HEK293 (cell line): ENCODE results near the gene ME3.

Experiments used
- CTCF ChIA-PET: fragments of 350-600 bp; formaldehyde crosslinking; extraction: SDS; loops from one replicate; lab custom pipeline; 2021; ENCODE audit warnings: antibody characterized with exemption; lab: Yijun Ruan, JAX
- POLR2A ChIA-PET: fragments of 300-600 bp; formaldehyde crosslinking; extraction: SDS; loops from one replicate; lab custom pipeline; 2020; ENCODE audit warnings: antibody characterized with exemption, inconsistent platforms; lab: Yijun Ruan, JAX
- H3K27ac ChIP-seq: fragments of 200-500 bp; sonication (Bioruptor generic); 2 replicates; pipeline ENCODE4 v1.5.1; 2014; ENCODE audit warnings: low read depth, low read length, control low read depth, inconsistent platforms; ENCODE audit errors: extremely low read depth
- H3K36me3 ChIP-seq, 2 experiments: fragments of 200-500 bp in 1 of 2; sonication (Bioruptor generic) in 1 of 2; 1 replicate in 1 of 2; 2 replicates in 1 of 2; pipeline ENCODE4 v1.5.1; 2014 to 2017; ENCODE audit warnings: inconsistent platforms in 2 of 2, low read length in 2 of 2; ENCODE audit not compliant: control insufficient read depth in 2 of 2, insufficient read depth in 1 of 2
- H3K4me1 ChIP-seq: fragments of 200-500 bp; sonication (Bioruptor generic); 2 replicates; pipeline ENCODE4 v1.5.1; 2014; ENCODE audit warnings: mild to moderate bottlenecking, low read length, inconsistent platforms; ENCODE audit not compliant: control insufficient read depth, insufficient read depth
- H3K4me3 ChIP-seq: 2 replicates; pipeline ENCODE4 v1.5.1; 2011; ENCODE audit warnings: low read depth, mild to moderate bottlenecking, control low read depth, low read length, moderate library complexity
- H3K9me3 ChIP-seq: fragments of 200-500 bp; sonication (Bioruptor generic); 2 replicates; pipeline ENCODE4 v1.5.1; 2014; ENCODE audit warnings: low read depth, low read length, inconsistent platforms; ENCODE audit not compliant: control insufficient read depth, insufficient read depth
- OVOL3 ChIP-seq: fragments of 450-650 bp; formaldehyde crosslinking; IDR thresholded peaks from 2 replicates; pipeline ENCODE4 v1.5.1; 2016; ENCODE audit warnings: missing biosample characterization, missing genetic modification characterization
- REPIN1 ChIP-seq: fragments of 450-650 bp; formaldehyde crosslinking; IDR thresholded peaks from 2 replicates; pipeline ENCODE4 v1.5.1; 2017; ENCODE audit warnings: missing biosample characterization, missing genetic modification characterization, low read depth
- ZNF155 ChIP-seq: fragments of 450-650 bp; formaldehyde crosslinking; IDR thresholded peaks from 2 replicates; pipeline ENCODE4 v1.5.1; 2016; ENCODE audit warnings: missing biosample characterization, missing genetic modification characterization
- ZNF19 ChIP-seq: fragments of 450-650 bp; formaldehyde crosslinking; IDR thresholded peaks from 2 replicates; pipeline ENCODE4; 2016; ENCODE audit warnings: missing biosample characterization, missing genetic modification characterization, low read depth
- ZNF223 ChIP-seq: fragments of 450-650 bp; formaldehyde crosslinking; IDR thresholded peaks from 2 replicates; pipeline ENCODE4 v1.5.1; 2016; ENCODE audit warnings: missing biosample characterization, missing genetic modification characterization
- ZNF426 ChIP-seq: fragments of 450-650 bp; formaldehyde crosslinking; IDR thresholded peaks from 2 replicates; pipeline ENCODE4 v1.5.1; 2017; ENCODE audit warnings: missing biosample characterization, missing genetic modification characterization, mild to moderate bottlenecking, inconsistent platforms, moderate library complexity
- ZNF585B ChIP-seq: fragments of 450-650 bp; formaldehyde crosslinking; IDR thresholded peaks from 2 replicates; pipeline ENCODE4 v1.5.1; 2016; ENCODE audit warnings: missing biosample characterization, missing genetic modification characterization
- ZNF600 ChIP-seq: fragments of 450-650 bp; formaldehyde crosslinking; IDR thresholded peaks from 2 replicates; pipeline ENCODE4 v1.5.1; 2016; ENCODE audit warnings: missing biosample characterization, missing genetic modification characterization
- ZNF670 ChIP-seq: fragments of 450-650 bp; formaldehyde crosslinking; IDR thresholded peaks from 2 replicates; pipeline ENCODE4 v1.5.1; 2016; ENCODE audit warnings: missing biosample characterization, missing genetic modification characterization, low read depth
- ZNF677 ChIP-seq: fragments of 450-650 bp; IDR thresholded peaks from 2 replicates; pipeline ENCODE4 v1.5.0; 2018; ENCODE audit warnings: missing biosample characterization, mild to moderate bottlenecking, missing genetic modification characterization, moderate library complexity
- ZSCAN23 ChIP-seq: fragments of 450-650 bp; formaldehyde crosslinking; IDR thresholded peaks from 2 replicates; pipeline ENCODE4 v1.5.1; 2016; ENCODE audit warnings: missing biosample characterization, missing genetic modification characterization
- TF ChIP-seq, protein P1 (sequence below): fragments of 450-650 bp; formaldehyde crosslinking; IDR thresholded peaks from 2 replicates; pipeline ENCODE4 v1.5.1; 2016; ENCODE audit warnings: missing biosample characterization, missing genetic modification characterization
- TF ChIP-seq, protein P2 (sequence below): IDR thresholded peaks from 2 replicates; pipeline ENCODE4 v1.6.1; 2011; ENCODE audit warnings: mild to moderate bottlenecking, low read depth, low read length, borderline replicate concordance
- TF ChIP-seq, protein P3 (sequence below): fragments of 450-650 bp; formaldehyde crosslinking; IDR thresholded peaks from 2 replicates; pipeline ENCODE4 v1.5.1; 2016; ENCODE audit warnings: missing biosample characterization, missing genetic modification characterization
- TF ChIP-seq, protein P4 (sequence below): fragments of 450-650 bp; formaldehyde crosslinking; IDR thresholded peaks from 2 replicates; pipeline ENCODE4 v1.5.1; 2016; ENCODE audit warnings: missing biosample characterization, missing genetic modification characterization

The ME3 gene

DNA sequence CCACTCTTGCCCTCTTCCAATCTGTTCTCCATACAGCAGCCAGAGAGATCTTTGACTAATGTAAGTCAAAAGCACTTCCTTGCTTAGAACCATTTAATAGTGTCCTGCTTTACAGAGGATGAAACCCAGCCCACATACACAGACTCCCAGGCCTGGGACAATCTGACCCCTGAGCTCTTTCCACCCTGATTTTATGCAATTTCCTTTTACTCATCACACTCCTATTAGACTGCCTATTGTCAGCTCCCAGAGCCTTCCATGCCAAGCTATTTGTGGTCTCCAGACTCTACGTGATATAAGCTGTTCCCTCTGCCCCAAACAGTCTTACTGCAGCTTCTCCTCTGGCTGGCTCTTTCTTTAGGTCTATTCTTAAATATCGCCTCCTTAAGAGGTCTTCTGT lies 28.1 kb downstream of the ME3 start:
- Histone ChIP-seq H3K27ac (no peak overlapping the region), H3K36me3 (no peaks in the 10 kb centered on the region), H3K4me3 (no peak overlapping the region), H3K9me3 (no peaks in the 10 kb centered on the region), H3K4me1 (no peaks in the 10 kb centered on the region)
- TF ChIP-seq ZNF155: no peak
- TF ChIP-seq ZNF600: no peak
- TF ChIP-seq, protein P1, sequence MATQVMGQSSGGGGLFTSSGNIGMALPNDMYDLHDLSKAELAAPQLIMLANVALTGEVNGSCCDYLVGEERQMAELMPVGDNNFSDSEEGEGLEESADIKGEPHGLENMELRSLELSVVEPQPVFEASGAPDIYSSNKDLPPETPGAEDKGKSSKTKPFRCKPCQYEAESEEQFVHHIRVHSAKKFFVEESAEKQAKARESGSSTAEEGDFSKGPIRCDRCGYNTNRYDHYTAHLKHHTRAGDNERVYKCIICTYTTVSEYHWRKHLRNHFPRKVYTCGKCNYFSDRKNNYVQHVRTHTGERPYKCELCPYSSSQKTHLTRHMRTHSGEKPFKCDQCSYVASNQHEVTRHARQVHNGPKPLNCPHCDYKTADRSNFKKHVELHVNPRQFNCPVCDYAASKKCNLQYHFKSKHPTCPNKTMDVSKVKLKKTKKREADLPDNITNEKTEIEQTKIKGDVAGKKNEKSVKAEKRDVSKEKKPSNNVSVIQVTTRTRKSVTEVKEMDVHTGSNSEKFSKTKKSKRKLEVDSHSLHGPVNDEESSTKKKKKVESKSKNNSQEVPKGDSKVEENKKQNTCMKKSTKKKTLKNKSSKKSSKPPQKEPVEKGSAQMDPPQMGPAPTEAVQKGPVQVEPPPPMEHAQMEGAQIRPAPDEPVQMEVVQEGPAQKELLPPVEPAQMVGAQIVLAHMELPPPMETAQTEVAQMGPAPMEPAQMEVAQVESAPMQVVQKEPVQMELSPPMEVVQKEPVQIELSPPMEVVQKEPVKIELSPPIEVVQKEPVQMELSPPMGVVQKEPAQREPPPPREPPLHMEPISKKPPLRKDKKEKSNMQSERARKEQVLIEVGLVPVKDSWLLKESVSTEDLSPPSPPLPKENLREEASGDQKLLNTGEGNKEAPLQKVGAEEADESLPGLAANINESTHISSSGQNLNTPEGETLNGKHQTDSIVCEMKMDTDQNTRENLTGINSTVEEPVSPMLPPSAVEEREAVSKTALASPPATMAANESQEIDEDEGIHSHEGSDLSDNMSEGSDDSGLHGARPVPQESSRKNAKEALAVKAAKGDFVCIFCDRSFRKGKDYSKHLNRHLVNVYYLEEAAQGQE (tag by site-specific recombination): no peak
- TF ChIP-seq OVOL3 (tag by site-specific recombination): no peak
- TF ChIP-seq ZNF677 (tag by site-specific recombination): no peak
- TF ChIP-seq REPIN1 (tag by site-specific recombination): no peak
- no peak for TF ChIP-seq ZNF585B
- TF ChIP-seq, protein P2, sequence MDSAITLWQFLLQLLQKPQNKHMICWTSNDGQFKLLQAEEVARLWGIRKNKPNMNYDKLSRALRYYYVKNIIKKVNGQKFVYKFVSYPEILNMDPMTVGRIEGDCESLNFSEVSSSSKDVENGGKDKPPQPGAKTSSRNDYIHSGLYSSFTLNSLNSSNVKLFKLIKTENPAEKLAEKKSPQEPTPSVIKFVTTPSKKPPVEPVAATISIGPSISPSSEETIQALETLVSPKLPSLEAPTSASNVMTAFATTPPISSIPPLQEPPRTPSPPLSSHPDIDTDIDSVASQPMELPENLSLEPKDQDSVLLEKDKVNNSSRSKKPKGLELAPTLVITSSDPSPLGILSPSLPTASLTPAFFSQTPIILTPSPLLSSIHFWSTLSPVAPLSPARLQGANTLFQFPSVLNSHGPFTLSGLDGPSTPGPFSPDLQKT: no peak
- TF ChIP-seq, protein P3, sequence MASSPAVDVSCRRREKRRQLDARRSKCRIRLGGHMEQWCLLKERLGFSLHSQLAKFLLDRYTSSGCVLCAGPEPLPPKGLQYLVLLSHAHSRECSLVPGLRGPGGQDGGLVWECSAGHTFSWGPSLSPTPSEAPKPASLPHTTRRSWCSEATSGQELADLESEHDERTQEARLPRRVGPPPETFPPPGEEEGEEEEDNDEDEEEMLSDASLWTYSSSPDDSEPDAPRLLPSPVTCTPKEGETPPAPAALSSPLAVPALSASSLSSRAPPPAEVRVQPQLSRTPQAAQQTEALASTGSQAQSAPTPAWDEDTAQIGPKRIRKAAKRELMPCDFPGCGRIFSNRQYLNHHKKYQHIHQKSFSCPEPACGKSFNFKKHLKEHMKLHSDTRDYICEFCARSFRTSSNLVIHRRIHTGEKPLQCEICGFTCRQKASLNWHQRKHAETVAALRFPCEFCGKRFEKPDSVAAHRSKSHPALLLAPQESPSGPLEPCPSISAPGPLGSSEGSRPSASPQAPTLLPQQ (tag by site-specific recombination): no peak
- no peak for TF ChIP-seq ZNF426
- no peak for TF ChIP-seq ZNF223 (tag by site-specific recombination)
- TF ChIP-seq, protein P4, sequence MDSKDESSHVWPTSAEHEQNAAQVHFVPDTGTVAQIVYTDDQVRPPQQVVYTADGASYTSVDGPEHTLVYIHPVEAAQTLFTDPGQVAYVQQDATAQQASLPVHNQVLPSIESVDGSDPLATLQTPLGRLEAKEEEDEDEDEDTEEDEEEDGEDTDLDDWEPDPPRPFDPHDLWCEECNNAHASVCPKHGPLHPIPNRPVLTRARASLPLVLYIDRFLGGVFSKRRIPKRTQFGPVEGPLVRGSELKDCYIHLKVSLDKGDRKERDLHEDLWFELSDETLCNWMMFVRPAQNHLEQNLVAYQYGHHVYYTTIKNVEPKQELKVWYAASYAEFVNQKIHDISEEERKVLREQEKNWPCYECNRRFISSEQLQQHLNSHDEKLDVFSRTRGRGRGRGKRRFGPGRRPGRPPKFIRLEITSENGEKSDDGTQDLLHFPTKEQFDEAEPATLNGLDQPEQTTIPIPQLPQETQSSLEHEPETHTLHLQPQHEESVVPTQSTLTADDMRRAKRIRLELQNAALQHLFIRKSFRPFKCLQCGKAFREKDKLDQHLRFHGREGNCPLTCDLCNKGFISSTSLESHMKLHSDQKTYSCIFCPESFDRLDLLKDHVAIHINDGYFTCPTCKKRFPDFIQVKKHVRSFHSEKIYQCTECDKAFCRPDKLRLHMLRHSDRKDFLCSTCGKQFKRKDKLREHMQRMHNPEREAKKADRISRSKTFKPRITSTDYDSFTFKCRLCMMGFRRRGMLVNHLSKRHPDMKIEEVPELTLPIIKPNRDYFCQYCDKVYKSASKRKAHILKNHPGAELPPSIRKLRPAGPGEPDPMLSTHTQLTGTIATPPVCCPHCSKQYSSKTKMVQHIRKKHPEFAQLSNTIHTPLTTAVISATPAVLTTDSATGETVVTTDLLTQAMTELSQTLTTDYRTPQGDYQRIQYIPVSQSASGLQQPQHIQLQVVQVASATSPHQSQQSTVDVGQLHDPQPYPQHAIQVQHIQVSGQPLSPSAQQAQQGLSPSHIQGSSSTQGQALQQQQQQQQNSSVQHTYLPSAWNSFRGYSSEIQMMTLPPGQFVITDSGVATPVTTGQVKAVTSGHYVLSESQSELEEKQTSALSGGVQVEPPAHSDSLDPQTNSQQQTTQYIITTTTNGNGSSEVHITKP: no peak
- TF ChIP-seq ZNF19 (tag by site-specific recombination): no peak
- POLR2A ChIA-PET: no interaction called here
- CTCF ChIA-PET: no interaction called here

DNA sequence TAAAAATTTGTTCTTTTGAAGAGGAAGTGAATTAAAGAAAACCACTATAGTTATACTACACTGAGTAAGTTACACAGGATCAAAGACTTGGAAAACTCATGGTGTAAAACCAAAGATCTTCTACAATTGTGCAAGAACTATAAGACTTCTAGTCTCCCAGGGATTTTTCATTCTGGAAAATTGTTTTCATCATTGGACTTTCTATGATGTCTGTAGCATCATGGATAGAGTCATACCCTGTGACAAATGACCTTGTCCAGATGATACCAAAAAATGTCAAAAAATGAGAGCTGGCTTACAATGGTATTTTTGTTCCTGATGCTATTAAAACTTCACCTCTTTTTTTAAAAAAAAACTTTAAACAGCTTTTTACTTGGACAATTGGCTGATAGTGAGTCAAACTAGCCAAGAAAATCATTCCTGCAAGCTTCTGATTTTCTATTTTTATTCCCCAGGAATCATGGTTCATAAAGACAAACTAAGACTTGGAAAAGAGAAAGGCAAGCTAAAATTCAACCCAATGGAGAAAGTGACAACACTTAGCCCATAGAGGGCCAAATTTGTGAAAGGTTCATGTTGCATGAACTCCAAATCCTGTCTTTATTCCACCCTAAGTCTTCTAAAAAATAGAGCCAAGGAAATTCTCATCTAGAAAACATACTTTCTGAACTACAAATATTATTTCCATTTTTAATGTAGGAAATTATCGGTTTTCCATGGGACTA lies 30.7 kb downstream of the ME3 start:
- no peak overlapping the region for H3K4me3 ChIP-seq
- POLR2A ChIA-PET: no interaction called here
- H3K36me3 ChIP-seq: no peaks in the 10 kb centered on the region
- CTCF ChIA-PET: interaction anchor here (0.6 to 1.0 kb wide), 3 partner anchors 9 to 68 kb away, joined by 3 to 5 read pairs (median 5); no protein-coding TSS in a partner anchor
- H3K27ac ChIP-seq: no peak overlapping the region
- no peak for TF ChIP-seq ZNF670
- TF ChIP-seq ZSCAN23 (tag by site-specific recombination): no peak
- TF ChIP-seq, all 188 proteins: peak for 0
- no peaks in the 10 kb centered on the region for H3K9me3 ChIP-seq
- H3K4me1 ChIP-seq: no peaks in the 10 kb centered on the region
